Stimulated activated CD4-positive, alpha-beta T cell treated with anti-CD3 and anti-CD28 coated beads, Interleukin-2, amount 100 ng/mL, for 48 hours (primary cell): ENCODE measurements around the gene SVOP.

Experiments
- DNase-seq, 2 donors: peaks; one replicate each; pipeline ENCODE4 v3.0.0-alpha.2; 2020

Gene SVOP

DNA sequence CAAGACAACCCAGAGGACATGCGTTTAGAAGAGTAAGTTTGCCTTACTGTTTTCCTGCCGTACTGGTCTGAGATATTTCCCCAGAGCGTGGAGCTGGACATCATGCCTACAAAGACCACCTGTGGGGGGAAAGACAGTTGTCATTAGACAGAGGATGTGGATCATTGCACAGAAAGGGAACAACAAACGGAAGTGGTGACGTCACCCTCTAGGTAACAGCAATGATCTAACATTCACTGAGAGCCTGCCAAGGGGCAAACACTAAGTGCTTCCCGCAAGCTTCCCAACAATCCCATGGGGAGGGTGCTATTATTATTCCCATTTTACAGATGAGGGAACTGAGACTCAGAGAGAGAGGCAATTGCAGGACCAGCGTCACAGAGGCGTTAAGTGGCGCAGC, 48.5 kb downstream of the SVOP start:
- DNase-seq = no peak

DNA sequence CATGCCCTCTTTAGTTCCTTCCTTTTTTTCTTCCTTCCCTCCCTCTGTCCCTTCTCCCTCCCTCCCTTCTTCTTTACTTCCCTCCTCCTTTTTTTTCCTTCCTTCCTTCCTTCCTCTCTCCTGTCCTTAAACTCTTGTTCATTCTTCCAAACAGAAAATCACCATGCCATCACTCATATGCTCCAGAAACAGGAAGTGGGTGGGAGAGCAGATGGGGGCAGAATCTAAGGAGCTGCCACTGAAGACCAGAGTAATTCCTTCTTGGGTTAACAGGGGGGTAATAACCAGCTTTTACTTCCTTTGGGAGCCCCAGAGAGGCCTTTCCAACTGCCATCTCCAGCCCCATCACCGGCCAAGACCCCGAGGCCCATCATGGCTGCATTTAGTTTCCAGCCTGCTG, 51.2 kb downstream of the SVOP start:
- no peak for DNase-seq

GRCh38 chr12:108967869-108968540, 52.9 kb downstream of the SVOP start:
- no peak for DNase-seq

DNA sequence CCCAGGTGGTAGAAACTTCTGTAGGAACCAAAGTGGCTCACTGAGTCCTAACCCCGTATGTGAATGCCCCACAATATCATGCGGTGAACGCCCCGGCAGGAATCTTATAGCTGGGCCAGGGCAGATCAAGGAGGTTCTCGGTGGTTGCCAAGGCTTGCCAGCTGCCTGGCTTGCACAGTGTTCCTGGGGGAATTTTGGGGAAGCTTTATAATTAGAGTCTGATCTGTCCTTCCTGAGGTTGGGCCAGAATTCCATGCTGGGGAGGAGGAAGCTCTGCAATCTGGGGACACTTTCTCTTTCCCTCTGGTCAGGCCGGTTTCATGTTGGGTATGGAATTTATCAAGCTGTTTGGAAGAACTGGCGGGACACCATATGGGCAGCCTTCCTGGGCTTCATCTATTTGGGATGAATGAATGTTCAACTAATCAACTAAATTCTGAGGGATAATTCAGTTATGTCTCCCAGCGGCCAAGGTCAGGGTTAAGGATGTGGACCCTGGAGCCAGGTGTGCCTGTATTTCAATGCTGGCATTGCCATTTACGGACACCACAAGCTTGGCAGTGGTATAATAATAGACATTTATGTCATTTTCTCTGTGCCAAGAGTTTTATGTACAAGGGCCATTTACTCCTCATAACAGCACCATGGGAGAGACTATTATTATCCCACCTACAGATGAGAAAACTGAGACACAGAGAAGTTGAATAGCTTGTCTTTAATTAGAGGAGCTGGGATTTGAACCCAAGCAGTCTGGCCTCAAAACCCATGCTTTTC, 54.3 kb downstream of the SVOP start:
- DNase-seq = no peak

DNA sequence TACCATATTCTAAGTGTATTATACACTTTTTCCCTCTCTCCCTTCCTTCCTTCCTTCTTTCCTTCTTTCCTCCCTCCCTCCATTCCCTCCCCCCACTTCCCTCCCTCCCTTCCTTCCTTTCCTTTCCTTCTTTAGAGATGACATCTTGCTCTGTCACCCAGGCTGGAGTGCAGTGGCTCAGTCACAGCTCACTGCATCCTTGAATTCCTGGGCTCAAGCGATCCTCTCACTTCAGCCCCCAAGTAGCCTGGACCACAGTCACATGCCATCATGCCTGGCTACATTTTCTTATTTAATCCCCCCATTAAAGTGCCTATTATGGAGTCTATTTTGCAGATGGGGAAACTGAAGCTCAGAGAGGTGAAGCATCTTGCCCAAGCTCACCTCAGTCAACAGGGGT, 55.0 kb downstream of the SVOP start:
- DNase-seq = no peak

- DNase-seq = no peak
Observed at GRCh38 chr12:108964371-108965352, 56.2 kb downstream of the SVOP start.

DNA sequence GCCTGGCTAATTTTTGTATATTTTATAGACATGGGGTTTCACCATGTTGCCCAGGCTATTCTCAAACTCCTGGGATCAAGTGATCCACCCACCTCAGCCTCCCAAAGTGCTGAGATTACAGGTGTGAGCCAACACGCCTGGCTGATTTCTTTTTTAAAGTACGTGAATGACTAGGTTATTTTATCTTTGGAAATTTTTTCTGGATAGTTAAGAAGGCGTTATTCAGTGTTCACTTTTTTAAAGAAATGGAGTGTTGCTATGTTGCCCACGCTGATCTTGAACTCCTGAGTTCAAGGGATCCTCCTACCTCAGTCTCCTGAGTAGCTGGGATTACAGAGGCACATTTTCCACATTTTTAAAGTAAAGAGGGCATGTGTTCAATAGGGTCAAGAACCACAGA, 58.6 kb downstream of the SVOP start:
- DNase-seq = no peak

GRCh38 chr12:108959748-108960655, 60.9 kb downstream of the SVOP start:
- no peak for DNase-seq

- DNase-seq = no peak
Observed at GRCh38 chr12:108955225-108955835, 65.5 kb downstream of the SVOP start.

DNA sequence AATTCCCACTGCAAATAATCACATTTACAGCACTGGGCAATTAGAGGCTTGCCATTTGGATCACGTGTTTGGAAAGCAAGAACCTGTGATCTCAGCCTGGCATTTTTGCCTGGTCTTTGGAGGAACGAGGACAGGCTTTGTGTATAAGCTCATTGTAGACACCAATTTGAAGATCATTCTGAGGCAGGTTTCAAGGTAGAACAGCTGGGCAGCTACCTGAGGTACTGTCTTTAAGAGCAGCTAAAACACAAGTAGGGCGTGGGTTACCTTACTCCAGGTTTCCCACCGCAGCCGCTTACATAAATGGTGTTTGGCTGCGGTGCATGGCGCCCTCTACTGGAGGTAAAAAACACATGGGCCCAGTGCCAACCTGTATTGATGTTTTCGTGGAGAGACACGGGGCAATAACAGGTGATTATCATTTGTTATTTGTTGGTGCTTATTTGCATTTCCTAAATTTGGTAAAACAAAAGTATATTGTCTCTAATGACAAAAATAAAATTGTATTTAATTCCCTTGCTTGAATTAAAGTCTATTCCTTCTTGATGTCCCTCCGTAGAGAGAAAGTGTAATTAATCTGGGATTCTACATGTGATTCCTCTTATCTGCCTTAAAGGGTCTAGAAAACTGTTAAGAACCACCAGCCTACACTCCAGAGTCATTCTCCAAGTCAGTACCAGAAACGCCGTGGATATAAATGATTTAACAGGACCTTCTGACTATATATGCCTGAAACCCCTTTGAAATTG, 69.7 kb downstream of the SVOP start:
- DNase-seq = peak; percentile 61 to 63

DNA sequence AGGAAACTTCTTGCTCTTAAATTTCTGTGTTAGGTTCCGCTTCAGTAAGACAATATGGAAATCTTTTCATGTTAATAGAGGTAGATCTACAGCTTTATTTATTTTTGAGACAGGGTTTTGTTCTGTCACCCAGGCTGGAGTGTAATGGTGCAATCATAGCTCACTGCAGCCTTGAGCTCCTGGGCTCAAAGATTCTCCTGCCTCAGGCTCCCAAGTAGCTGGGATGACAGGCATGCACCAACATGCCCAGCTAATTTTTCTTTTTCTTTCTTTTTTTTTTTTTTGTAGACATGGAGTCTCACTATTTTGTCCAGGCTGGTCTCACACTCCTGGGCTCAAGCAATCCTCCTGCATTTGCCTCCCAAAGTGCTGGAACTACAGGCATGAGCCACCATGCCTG, 70.9 kb downstream of the SVOP start:
- DNase-seq = no peak

DNA sequence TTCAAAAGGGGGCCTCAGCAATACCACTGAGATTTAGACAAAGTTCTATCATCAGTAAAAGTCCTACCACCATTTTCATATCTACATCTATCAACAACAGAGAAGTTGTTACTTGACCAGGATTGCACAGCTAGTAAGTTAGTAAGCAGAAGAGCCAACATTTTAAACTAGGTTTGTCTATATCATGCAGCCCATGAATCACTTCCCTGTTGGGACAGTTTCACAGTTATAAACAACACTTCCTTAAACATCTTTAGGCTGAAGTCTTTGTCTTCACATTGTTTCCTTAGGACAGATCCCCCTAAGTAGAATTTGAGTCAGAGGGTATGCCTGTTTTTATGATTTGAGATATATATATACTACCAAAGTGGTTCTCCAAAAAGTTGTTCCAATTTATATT, 72.5 kb downstream of the SVOP start:
- no peak for DNase-seq

GRCh38 chr12:108947097-108947496, 73.8 kb downstream of the SVOP start:
- DNase-seq = no peak

DNA sequence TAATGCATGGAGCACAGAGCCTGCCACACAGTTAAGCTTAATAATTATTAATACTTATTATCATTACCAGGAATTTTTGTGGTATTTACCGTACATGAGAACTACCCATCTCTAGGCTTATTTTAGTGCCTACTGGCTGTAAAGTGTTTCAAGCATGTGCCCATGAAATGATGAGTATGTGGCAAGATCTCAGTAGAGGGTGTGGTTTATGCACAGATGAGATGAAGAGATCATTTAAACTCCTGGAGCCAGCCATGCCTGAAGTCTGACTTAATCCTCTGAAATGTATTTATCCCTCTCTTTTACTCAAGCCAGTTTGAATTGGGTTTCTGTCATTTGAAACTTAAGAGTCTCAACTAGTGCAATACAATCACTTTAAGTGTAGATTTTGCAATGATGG, 80.7 kb downstream of the SVOP start:
- no peak for DNase-seq

- peak in 1 of 2 donors; percentile 1 for DNase-seq
Observed at GRCh38 chr12:108939594-108939993, 81.3 kb downstream of the SVOP start.

- DNase-seq = no peak
Observed at GRCh38 chr12:108938247-108938924, 82.5 kb downstream of the SVOP start.

DNA sequence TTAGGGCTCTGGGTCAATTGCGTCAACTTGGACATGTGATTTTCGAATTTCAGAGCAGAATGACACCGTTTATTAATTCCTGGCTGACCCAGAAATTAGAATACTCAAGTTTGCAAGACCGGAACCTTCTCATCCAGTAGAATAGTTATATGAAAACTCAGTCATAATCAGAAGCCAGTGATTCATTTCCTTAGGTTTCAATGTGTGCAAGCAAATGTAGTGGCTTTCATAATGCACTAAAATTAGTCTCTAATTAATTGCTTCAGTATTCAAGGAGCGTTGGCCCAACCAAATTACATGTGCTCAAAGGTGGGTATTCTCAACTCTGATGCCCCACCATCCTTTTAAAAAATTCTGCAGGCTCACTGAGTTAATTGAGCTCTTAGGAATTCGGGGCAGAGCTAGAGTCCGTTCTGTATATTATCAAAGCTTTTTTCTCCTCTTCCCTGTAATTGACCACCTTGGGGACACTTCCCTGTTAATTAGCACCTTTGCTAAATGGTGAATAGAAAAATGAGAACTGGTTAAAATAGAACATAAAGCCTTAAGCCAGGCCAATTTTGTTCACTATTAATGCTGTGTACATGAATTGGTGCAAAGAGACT, 85.6 kb downstream of the SVOP start:
- DNase-seq = no peak

- DNase-seq = no peak
Observed at GRCh38 chr12:108933949-108934348, 86.9 kb downstream of the SVOP start.

GRCh38 chr12:108930756-108931155, 90.1 kb downstream of the SVOP start:
- no peak for DNase-seq

DNA sequence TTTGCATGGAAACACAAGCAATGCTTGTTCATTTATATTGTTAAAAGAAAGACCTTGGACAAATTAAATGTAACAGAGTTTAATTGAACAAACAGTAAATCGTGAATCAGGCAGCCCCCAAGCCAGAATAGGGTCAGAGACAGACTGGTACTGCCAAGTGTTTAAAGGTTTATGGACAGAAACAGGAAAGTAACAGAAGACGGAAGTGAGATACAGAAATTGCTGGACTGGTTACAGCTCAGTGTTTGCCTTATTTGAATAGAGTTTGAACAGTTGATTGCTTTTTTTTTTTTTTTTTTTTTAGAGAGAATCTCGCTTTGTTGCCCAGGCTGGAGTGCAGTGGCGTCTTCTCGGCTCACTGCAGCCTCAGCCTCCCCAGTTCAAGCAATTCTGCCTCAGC, 90.7 kb downstream of the SVOP start:
- no peak for DNase-seq
